Uterus (tissue), 4 donors: ENCODE results near the gene GPR78. TPM values are rescaled to one million over a fixed set of nuclear protein-coding genes. Genes with fewer than 3 reads are reported as not detected.

Source experiments
- DNase-seq, 2 donors: peaks; one replicate each; pipeline ENCODE4 v3.0.0-alpha.2; 2019 to 2020
- H3K27ac ChIP-seq, 2 donors: fragments of 200-600 bp; sonication (generic); 1 replicate in 1 of 2; 2 replicates in 1 of 2; pipeline ENCODE4 v1.5.1; 2016 to 2018
- H3K27me3 ChIP-seq, 2 donors: fragments of 200-600 bp; sonication (generic); one replicate each; pipeline ENCODE4 v1.5.1; 2018 to 2019; ENCODE audit warnings: control low read depth in 1 of 2
- H3K36me3 ChIP-seq, 2 donors: fragments of 200-600 bp; sonication (generic); one replicate each; pipeline ENCODE4 v1.5.1; 2019; ENCODE audit warnings: control low read depth in 1 of 2
- H3K4me1 ChIP-seq, 2 donors: fragments of 200-600 bp; sonication (generic); one replicate each; pipeline ENCODE4 v1.5.1; 2018 to 2019; ENCODE audit warnings: control low read depth in 1 of 2
- H3K4me3 ChIP-seq, 2 donors: fragments of 200-600 bp; sonication (generic); 1 replicate in 1 of 2; 2 replicates in 1 of 2; pipeline ENCODE4 v1.5.1; 2018 to 2019; ENCODE audit warnings: mild to moderate bottlenecking in 1 of 2
- H3K9me3 ChIP-seq, 2 donors: fragments of 200-600 bp; sonication (generic); one replicate each; pipeline ENCODE4 v1.5.1; 2019; ENCODE audit warnings: control low read depth in 1 of 2
- CTCF ChIP-seq, 4 experiments: fragments of 200-600 bp in 2 of 4; fragments of 450-650 bp in 2 of 4; sonication (generic) in 2 of 4; IDR thresholded peaks; one replicate each; pipeline ENCODE4 v1.5.1; 2016 to 2019; ENCODE audit warnings: antibody characterized with exemption in 4 of 4, mild to moderate bottlenecking in 2 of 4, moderate library complexity in 1 of 4
- POLR2A ChIP-seq, 2 donors: fragments of 450-650 bp; IDR thresholded peaks; one replicate each; pipeline ENCODE4 v1.6.1; 2016; ENCODE audit warnings: antibody characterized with exemption in 2 of 2, mild to moderate bottlenecking in 1 of 2, moderate library complexity in 1 of 2
- intact Hi-C: fragments of 100-400 bp; cut with DNase I; formaldehyde crosslinking; loops from one replicate; pipeline ENCODE4 v1.15.1; 2023; ENCODE audit warnings: low total_unique reads
- total RNA-seq, 4 donors: library from RNA; depleted of rRNA in 3 of 4; stranded (reverse); fragments of >200 nt in 3 of 4; gene quantifications; one replicate each; pipeline versions ENCODE4 v1.1.0 to v1.2.4, GENCODE V29; 2014 to 2023
- donor health status: DM: yes; HTN: yes; CAD: no.

Gene GPR78
- total RNA-seq, 4 donors from 2014 or later = 0.43 to 2.1 TPM; not detected in 2

GRCh38 chr4:8546766-8547107 is 33.5 kb upstream of the GPR78 start:
- TF ChIP-seq CTCF (IDR thresholded peaks at IDR 0.05) (no peak), POLR2A (IDR thresholded peaks at IDR 0.05) (no peak)
- no peaks in the 10 kb centered on the region for H3K9me3 ChIP-seq
- no peak overlapping the region for H3K27ac ChIP-seq
- DNase-seq = no peak
- H3K4me1 ChIP-seq = no peaks in the 10 kb centered on the region
- no peak overlapping the region for H3K4me3 ChIP-seq
- H3K36me3 ChIP-seq = no peaks in the 10 kb centered on the region
- H3K27me3 ChIP-seq = no peaks in the 10 kb centered on the region
- intact Hi-C loops = no loop called here

- no peaks in the 10 kb centered on the region for H3K4me1 ChIP-seq
- H3K27me3 ChIP-seq = no peaks in the 10 kb centered on the region
- DNase-seq = no peak
- no peak overlapping the region for H3K27ac ChIP-seq
- intact Hi-C loops = no loop called here
- TF ChIP-seq CTCF (IDR thresholded peaks at IDR 0.05) (peak in 2 of 4 experiments; percentile 17 to 23), POLR2A (IDR thresholded peaks at IDR 0.05) (no peak)
- no peaks in the 10 kb centered on the region for H3K36me3 ChIP-seq
- H3K4me3 ChIP-seq = no peak overlapping the region
- H3K9me3 ChIP-seq = no peaks in the 10 kb centered on the region
Observed at GRCh38 chr4:8547108-8547911, 32.9 kb upstream of the GPR78 start.

- no peak overlapping the region for H3K27ac ChIP-seq
- H3K27me3 ChIP-seq = no peaks in the 10 kb centered on the region
- intact Hi-C loops = no loop called here
- H3K9me3 ChIP-seq = no peaks in the 10 kb centered on the region
- no peak for DNase-seq
- H3K36me3 ChIP-seq = no peaks in the 10 kb centered on the region
- no peak overlapping the region for H3K4me3 ChIP-seq
- H3K4me1 ChIP-seq = no peaks in the 10 kb centered on the region
- no peak for TF ChIP-seq POLR2A (IDR thresholded peaks at IDR 0.05)
- TF ChIP-seq CTCF (IDR thresholded peaks at IDR 0.05) = no peak
Observed at GRCh38 chr4:8547912-8548730, 32.1 kb upstream of the GPR78 start.

DNA sequence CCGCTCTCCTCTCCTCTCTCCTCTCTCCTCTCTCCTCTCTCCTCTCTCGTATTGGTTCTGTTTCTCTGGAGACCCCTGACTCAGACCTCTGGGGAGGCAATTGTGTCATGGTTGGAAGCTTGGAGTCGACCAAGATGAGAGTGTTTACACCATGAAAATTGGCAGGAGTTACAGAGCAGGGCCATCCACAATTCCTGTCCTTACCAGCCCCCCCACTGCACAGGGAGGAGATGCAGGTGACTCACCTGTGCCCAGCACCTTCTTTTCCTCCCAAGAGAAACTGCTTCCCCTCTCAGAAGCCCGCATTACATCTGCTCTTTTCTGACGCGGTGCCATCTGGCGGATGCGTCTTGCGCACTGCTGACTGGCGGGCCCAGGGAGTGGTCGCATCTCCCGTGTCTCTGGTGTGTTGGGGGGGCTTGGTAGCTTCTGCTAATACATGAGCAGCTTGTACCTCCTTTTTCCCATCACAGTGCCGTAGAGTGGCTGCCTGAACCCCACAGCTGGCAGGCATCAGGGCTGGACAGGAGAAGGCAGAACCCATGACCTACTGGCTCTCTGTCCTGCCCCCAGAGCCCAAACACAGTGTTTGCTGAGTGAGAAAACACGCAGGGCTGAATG is 31.4 kb upstream of the GPR78 start:
- intact Hi-C loops = no loop called here
- TF ChIP-seq POLR2A (IDR thresholded peaks at IDR 0.05) = no peak
- TF ChIP-seq CTCF (IDR thresholded peaks at IDR 0.05) = no peak
- no peaks in the 10 kb centered on the region for H3K9me3 ChIP-seq
- no peak overlapping the region for H3K27ac ChIP-seq
- no peak overlapping the region for H3K4me3 ChIP-seq
- H3K36me3 ChIP-seq = no peaks in the 10 kb centered on the region
- H3K27me3 ChIP-seq = no peaks in the 10 kb centered on the region
- no peak for DNase-seq
- H3K4me1 ChIP-seq = no peaks in the 10 kb centered on the region
